NCI-H510A treated with DMSO at 0.1 percent for 48 hours (cell line): Measurements from ENCODE around the gene RNASE3.
"Not testable (repeated sequence)": the region's sequence is repeated elsewhere in the genome, so short reads cannot be mapped to it uniquely, and the experiment has no call there.

Experiments
- DNase-seq: peaks from one replicate; lab custom pipeline; 2025; lab: John Stamatoyannopoulos, UW

RNASE3 gene

DNA sequence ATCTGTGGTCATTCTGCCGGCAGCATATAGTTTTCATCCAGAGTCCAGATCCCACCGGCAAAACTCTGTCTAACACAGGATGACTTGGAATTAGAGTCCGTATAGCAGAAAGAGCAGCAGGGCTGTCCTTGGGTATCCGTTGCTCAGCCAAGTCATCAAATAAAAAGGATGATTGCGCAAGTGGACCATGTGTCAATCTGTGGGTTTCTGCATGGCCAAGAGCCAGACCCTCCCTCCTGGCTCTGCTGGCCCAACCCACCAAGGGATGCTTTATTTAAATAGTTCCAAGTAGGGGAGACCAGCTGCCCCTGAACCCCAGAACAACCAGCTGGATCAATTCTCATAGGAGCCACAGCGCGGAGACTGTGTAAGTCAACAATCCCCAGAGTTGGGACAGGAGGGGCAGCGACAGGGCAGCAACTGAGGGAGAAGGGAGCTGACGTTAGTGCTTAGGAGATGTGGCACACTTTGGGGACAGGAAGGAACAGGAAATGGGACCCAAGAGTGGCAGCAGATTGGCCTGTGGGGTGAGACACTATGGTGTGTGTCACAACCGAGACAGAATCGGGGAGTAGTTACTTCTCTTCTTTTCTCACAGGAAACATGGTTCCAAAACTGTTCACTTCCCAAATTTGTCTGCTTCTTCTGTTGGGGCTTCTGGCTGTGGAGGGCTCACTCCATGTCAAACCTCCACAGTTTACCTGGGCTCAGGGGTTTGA lies 28.0 kb downstream of the RNASE3 start:
- not testable (repeated sequence) for DNase-seq

DNA sequence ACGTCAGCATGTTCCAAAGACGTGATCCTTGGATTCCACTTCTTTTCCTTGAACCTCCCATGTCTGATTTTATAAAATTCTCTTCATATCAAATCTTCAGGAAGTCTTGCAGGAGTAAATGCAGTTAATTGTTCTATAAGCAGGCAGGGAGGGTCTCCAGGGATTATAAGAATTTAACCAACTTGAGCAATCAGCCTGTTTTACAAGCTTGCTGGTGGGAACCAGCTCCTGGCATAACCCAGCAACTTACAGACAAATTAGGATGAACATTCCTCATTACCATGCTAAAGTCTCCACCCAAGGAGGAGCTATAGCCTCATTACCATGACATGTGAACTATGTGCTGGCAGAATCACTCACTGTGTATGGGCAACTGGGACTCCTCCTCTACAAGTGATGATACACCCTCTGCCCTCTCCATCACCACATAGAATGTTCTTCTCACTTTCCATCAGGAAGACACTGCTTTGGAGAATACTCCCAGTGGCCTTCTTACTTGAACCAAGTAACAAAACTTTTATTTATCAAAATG lies 32.6 kb downstream of the RNASE3 start:
- not testable (repeated sequence) for DNase-seq

- DNase-seq, result no peak
Measured at GRCh38 chr14:20934148-20934762, 43.1 kb downstream of the RNASE3 start.

DNA sequence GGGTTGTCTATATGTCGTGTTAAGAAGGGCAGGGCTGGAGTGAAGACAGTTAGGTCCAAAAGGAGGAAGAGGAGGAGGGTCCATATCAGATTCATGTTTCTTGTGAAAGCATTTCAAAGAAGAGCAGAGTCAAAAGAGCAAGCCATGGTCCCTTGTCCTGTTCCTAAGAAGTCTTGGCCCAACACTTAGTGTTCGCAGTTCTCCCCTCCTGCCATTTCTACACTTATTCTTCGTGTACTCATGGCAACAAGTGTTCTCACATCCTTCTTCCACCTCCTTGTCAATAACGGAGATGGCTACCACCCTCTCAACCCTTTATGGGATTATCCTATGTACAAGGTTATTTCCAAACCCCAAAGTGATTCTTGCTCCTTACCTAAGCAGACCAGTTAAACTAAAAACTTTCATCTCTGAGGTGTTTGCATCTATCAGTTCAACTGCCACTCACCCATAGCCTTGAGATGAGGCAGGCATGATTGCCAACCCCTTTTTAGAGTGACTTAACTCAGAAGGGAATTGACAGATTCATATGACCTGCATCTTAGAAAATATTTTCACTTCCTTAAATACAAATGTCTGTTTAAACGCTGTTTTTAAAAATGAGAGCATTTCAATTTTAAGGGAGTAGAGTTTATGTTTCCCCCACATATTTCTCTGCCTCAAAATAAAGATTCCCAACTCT lies 44.3 kb downstream of the RNASE3 start:
- no peak for DNase-seq
